ENCODE measurements around the gene RTN4RL1. TPM values are rescaled to one million over a fixed set of nuclear protein-coding genes. Genes with fewer than 3 reads are reported as not detected.

RTN4RL1 gene
- total RNA-seq, 3 donors from 2014 or later (not counting 1 experiment from before 2014, with no cell fraction given) = 0.15 to 0.23 TPM; not detected in 1

DNA sequence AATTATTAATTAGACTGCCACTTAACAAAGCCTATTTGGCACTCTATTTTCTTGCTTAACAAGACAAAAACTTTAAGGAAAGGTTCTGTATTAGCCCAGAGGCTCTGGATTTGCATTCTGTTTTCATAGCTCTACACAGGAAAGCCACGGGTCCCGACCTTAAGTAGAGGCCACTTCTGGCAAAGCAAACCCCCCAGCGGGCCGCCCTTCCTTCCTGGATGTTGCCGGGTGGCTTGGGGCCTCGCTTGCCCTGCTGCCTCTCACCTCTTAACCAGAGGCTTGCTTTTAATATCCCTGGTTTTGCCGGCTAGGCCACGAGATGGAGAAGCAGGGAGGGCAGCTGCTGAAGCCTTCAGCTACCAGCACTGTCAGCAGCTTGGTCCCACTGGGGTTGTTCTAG lies 4.4 kb downstream of the RTN4RL1 start:
- Mint-ChIP-seq H3K9me3 (no peaks in the 10 kb centered on the region), H3K4me3 (no peak overlapping the region), H3K27me3 (ENCODE audit: low read depth in 2 of 2) (peaks cover 31 to 32% of the 10 kb centered on the region in 2 donors), H3K27ac (no peak overlapping the region), H3K4me1 (peaks cover under 1 to 9% of the 10 kb centered on the region in 2 donors), H3K36me3 (no peaks in the 10 kb centered on the region)
- intact Hi-C loops (cut with micrococcal nuclease) = loop anchor here (10.0 kb wide), 1 partner anchor 116 kb away; no protein-coding TSS in a partner anchor
- peaks cover 21% of the 10 kb centered on the region for H3K4me1 ChIP-seq (ENCODE audit: control insufficient read depth, insufficient read depth, low read length)
- WGBS (ENCODE audit: insufficient coverage) = 11% methylated on average over 8 of the region's 8 CpGs
- TF ChIP-seq, protein P1, sequence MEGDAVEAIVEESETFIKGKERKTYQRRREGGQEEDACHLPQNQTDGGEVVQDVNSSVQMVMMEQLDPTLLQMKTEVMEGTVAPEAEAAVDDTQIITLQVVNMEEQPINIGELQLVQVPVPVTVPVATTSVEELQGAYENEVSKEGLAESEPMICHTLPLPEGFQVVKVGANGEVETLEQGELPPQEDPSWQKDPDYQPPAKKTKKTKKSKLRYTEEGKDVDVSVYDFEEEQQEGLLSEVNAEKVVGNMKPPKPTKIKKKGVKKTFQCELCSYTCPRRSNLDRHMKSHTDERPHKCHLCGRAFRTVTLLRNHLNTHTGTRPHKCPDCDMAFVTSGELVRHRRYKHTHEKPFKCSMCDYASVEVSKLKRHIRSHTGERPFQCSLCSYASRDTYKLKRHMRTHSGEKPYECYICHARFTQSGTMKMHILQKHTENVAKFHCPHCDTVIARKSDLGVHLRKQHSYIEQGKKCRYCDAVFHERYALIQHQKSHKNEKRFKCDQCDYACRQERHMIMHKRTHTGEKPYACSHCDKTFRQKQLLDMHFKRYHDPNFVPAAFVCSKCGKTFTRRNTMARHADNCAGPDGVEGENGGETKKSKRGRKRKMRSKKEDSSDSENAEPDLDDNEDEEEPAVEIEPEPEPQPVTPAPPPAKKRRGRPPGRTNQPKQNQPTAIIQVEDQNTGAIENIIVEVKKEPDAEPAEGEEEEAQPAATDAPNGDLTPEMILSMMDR (IDR thresholded peaks at IDR 0.05) = no peak
- ATAC-seq (no peak), DNase-seq (no peak)
- no peak overlapping the region for H3K4me3 ChIP-seq (ENCODE audit: low read length)
- H3K27ac ChIP-seq (ENCODE audit: low read length) = no peak overlapping the region
- H3K9me3 ChIP-seq (ENCODE audit: control insufficient read depth, insufficient read depth, low read length) = no peaks in the 10 kb centered on the region
- H3K27me3 ChIP-seq (ENCODE audit: control insufficient read depth, insufficient read depth, low read length) = peaks cover 12% of the 10 kb centered on the region
- H3K36me3 ChIP-seq (ENCODE audit: control insufficient read depth, insufficient read depth, low read length) = no peaks in the 10 kb centered on the region

DNA sequence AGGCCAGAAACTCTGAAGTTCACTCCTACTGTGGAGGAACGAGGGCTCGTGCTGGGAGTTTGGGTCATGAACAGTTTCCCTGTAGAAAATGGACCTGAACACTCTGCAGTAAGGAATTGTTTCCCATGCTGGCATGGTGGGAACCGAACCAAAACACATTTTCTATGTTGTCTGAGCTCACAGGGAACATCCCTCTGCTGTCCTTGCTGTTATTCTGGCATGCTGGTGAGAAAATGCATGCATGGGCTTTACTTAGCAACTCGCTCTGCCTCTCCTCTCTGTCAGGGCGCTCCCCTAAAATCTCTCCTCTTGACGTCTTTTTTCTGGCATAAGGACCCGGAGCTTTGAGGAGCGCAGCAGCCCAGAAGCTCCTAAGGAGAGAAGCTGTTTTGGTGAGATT lies 5.4 kb downstream of the RTN4RL1 start:
- Mint-ChIP-seq H3K27me3 (ENCODE audit: low read depth in 2 of 2) (peaks cover 30 to 32% of the 10 kb centered on the region in 2 donors), H3K36me3 (no peaks in the 10 kb centered on the region), H3K9me3 (no peaks in the 10 kb centered on the region), H3K4me3 (no peak overlapping the region), H3K4me1 (peaks cover 0 to 4% of the 10 kb centered on the region in 2 donors), H3K27ac (no peak overlapping the region)
- Histone ChIP-seq H3K9me3 (ENCODE audit: control insufficient read depth, insufficient read depth, low read length) (no peaks in the 10 kb centered on the region), H3K36me3 (ENCODE audit: control insufficient read depth, insufficient read depth, low read length) (no peaks in the 10 kb centered on the region), H3K27me3 (ENCODE audit: control insufficient read depth, insufficient read depth, low read length) (peaks cover 11% of the 10 kb centered on the region), H3K4me3 (ENCODE audit: low read length) (no peak overlapping the region), H3K27ac (ENCODE audit: low read length) (no peak overlapping the region), H3K4me1 (ENCODE audit: control insufficient read depth, insufficient read depth, low read length) (peaks cover 14% of the 10 kb centered on the region)
- intact Hi-C loops (cut with micrococcal nuclease) = loop anchor here (10.0 kb wide), 1 partner anchor 115 kb away; no protein-coding TSS in a partner anchor
- ATAC-seq (no peak), DNase-seq (no peak)
- WGBS (ENCODE audit: insufficient coverage) = 95% methylated on average over 8 of the region's 8 CpGs
- TF ChIP-seq, protein P1 (IDR thresholded peaks at IDR 0.05) = no peak

DNA sequence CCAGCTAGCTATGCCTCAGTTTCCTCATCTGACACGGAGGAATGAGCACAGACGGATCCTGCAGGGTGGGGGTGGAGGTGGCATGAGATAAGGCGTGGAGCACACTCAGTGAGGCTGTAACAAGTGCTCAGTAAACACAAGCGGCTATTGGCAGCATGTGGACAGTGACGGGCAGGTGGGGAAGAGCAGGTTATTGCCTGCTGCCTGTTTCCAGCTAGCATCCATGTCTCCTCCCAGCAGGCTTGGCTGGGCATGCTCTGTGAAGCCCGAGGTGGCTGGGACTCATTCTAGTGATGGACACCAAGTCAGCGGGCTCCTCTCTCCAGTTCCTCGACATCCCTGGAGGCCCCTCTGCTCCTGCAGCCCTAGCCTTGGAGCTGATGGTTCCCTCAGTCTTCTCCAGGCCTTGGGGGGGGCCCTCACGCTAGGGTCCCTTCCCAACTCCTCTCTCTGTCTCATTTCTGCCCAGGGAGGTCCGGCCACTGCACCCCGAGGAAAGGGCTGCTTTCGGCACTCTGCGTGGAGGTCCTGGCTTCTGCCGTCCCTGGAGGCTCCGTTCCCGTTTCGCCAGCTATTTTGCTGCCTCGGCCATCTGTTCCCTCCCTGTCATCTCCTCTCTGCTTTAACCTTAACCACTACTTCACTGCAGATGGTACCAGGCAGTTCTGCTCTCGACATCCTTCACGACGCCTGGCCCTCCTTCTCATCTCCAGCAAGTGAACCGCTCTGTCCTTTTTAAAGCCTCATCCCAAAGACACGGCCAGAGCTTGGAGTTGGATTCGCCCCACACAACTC lies 6.2 kb downstream of the RTN4RL1 start:
- Mint-ChIP-seq H3K4me1 (no peaks in the 10 kb centered on the region), H3K36me3 (no peaks in the 10 kb centered on the region), H3K4me3 (no peak overlapping the region), H3K9me3 (no peaks in the 10 kb centered on the region), H3K27ac (no peak overlapping the region), H3K27me3 (ENCODE audit: low read depth in 2 of 2) (peaks cover 34% of the 10 kb centered on the region in 2 donors)
- no peak overlapping the region for H3K27ac ChIP-seq (ENCODE audit: low read length)
- no peak overlapping the region for H3K4me3 ChIP-seq (ENCODE audit: low read length)
- peaks cover 6% of the 10 kb centered on the region for H3K4me1 ChIP-seq (ENCODE audit: control insufficient read depth, insufficient read depth, low read length)
- intact Hi-C loops (cut with micrococcal nuclease) = no loop called here
- DNase-seq (no peak), ATAC-seq (no peak)
- TF ChIP-seq, protein P1 (IDR thresholded peaks at IDR 0.05) = no peak
- H3K36me3 ChIP-seq (ENCODE audit: control insufficient read depth, insufficient read depth, low read length) = no peaks in the 10 kb centered on the region
- no peaks in the 10 kb centered on the region for H3K9me3 ChIP-seq (ENCODE audit: control insufficient read depth, insufficient read depth, low read length)
- H3K27me3 ChIP-seq (ENCODE audit: control insufficient read depth, insufficient read depth, low read length) = peaks cover 4% of the 10 kb centered on the region
- WGBS (ENCODE audit: insufficient coverage) = 88% methylated on average over 24 of the region's 24 CpGs

All from natural killer cell (primary cell).